GM10248 (cell line): Measurements from ENCODE around the gene ZNF385A.
A peak's percentile ranks its signal among the peaks of the same experiment; 100 is the strongest.

Experiments used
- CTCF ChIA-PET: fragments of 300-600 bp; sonication (Branson Sonifier 250); formaldehyde crosslinking; extraction: SDS; loops from one replicate; lab custom pipeline; 2021; ENCODE audit warnings: antibody characterized with exemption; lab: Yijun Ruan, JAX
- POLR2A ChIA-PET: fragments of 350-650 bp; sonication (Branson Sonifier 250); formaldehyde crosslinking; extraction: SDS; loops from one replicate; lab custom pipeline; 2020; ENCODE audit warnings: antibody characterized with exemption; lab: Yijun Ruan, JAX
- DNase-seq: peaks from one replicate; pipeline ENCODE4 v3.0.0; 2012; ENCODE audit errors: extremely low spot score
- CTCF ChIP-seq: IDR thresholded peaks from 2 replicates; pipeline ENCODE4 v1.5.1; 2012; ENCODE audit warnings: mild to moderate bottlenecking, low read depth; ENCODE audit errors: extremely low read depth, missing control alignments, control extremely low read depth

The ZNF385A gene

DNA sequence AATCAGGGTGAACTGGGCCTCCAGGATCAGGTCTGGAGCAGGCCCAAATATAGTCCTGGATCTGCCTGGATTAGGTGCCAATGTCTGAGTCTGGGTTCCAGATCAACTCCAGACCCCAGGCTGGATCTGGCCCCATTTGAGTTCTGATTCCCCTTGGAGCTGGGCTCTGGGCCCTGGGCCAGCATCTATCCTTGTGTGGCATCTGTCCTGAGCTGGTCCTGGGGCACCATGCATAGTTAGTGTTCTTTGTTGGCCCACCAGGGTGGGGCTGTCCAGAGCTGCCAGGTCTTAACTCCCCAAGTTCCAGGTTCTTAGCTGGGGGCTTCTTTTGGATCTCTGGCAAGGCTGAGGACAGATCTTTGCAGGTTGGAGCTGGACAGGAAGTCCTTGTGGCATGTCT, 11.0 kb upstream of the ZNF385A start:
- TF ChIP-seq CTCF = no peak
- ChIA-PET POLR2A (no interaction called here), CTCF (interaction anchor here (1.1 to 12.3 kb wide), 11 partner anchors 9 to 179 kb away, joined by 3 to 506 read pairs (median 17); partner anchors contain the start of genes ITGA5 and ZNF385A)
- no peak for DNase-seq

DNA sequence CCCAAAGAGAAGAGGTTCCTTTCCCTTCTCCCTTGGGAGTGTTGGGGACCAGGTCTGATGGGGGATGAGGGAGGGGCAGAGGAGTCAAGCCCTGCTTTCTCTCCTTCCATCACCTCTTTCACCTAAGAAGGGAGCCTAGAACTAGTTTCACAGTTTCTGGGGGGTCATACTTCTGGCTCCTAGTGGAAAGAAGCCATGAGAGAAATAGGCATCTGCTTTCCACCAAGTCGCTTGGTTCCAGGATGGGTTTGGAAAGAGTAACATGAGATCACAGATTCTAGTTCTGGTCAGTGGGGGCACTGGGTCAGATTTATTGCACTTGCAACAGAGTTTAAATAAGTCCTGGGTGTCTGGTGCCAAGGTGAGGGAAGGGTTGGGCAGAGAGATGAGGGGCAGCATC, 10.5 kb upstream of the ZNF385A start:
- POLR2A ChIA-PET = no interaction called here
- no peak for DNase-seq
- CTCF ChIA-PET = interaction anchor here (1.1 to 12.3 kb wide), 8 partner anchors 10 to 179 kb away, joined by 3 to 506 read pairs (median 91); partner anchors contain the start of genes ITGA5 and ZNF385A
- no peak for TF ChIP-seq CTCF

DNA sequence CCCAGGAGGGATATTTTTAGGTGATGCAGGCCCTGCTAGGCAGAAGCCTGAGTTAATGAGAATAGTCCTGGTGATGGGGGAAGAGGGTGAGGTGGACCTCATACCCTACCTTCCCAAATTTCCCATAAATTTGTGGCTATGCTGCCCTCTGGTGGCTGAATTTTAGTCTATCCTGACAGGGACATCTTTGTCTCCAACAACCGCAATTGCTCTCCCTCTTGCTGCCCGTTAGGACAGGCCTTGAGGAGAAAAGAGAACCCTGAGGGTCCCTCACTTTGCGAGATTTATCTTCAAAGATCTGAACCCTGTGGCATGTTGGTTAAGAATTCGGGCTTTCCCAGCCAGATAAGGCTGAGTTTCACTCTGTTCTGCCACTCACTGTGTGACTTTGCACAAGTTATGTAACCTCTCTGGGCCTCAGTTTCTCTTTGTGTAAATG, 9.8 kb upstream of the ZNF385A start:
- TF ChIP-seq CTCF = peak; percentile 67
- DNase-seq = no peak
- ChIA-PET POLR2A (no interaction called here), CTCF (interaction anchor here (1.0 to 5.4 kb wide), 9 partner anchors 9 to 186 kb away, joined by 3 to 63 read pairs (median 9); partner anchors contain the start of gene ZNF385A)

GRCh38 chr12:54393743-54394142, 9.2 kb upstream of the ZNF385A start:
- no peak for DNase-seq
- POLR2A ChIA-PET = no interaction called here
- CTCF ChIA-PET = interaction anchor here (0.6 to 5.4 kb wide), 20 partner anchors 9 to 186 kb away, joined by 3 to 63 read pairs (median 4); partner anchors contain the start of gene ZNF385A
- TF ChIP-seq CTCF = no peak

GRCh38 chr12:54393207-54393609, 8.7 kb upstream of the ZNF385A start:
- TF ChIP-seq CTCF = no peak
- ChIA-PET POLR2A (no interaction called here), CTCF (interaction anchor here (0.6 to 5.4 kb wide), 23 partner anchors 9 to 185 kb away, joined by 3 to 63 read pairs (median 4); partner anchors contain the start of gene ZNF385A)
- DNase-seq = no peak

GRCh38 chr12:54392485-54393206, 8.1 kb upstream of the ZNF385A start:
- ChIA-PET POLR2A (no interaction called here), CTCF (interaction anchor here (0.8 to 5.4 kb wide), 19 partner anchors 8 to 178 kb away, joined by 3 to 63 read pairs (median 4); partner anchors contain the start of gene ZNF385A)
- TF ChIP-seq CTCF = no peak
- no peak for DNase-seq
